ENCODE measurements around the gene PTOV1.

Gene PTOV1

GRCh38 chr19:49877020-49877878 lies 26.3 kb downstream of the PTOV1 start, which contains the start of the genes AKT1S1 and TBC1D17:
Gene AKT1S1 (minus strand): TSS chr19:49877355. CDS start chr19:49873295, 4,060 bp downstream.
Gene TBC1D17 (plus strand): TSS chr19:49877702. CDS start chr19:49877724, 22 bp downstream.
- DNase-seq, result peak; percentile 95

- DNase-seq, result peak; percentile 99
Measured at GRCh38 chr19:49877879-49878743, 27.2 kb downstream of the PTOV1 start.

DNA sequence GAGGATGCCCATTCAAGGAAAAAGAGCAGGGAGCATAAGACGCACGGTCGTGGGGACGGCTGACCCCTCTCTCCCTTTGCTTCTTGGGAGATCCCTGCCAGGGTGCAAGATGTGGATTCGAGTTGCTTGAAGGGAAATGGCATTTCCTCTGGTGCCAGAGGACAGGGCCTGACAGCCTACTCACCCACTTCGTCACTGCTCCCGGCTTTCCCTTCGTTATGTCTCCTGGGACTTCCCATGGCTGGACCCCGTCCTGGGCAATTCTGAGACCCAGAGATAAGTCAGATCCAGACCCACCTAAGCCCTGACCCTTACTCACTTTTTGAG lies 27.7 kb downstream of the PTOV1 start:
- no peak for DNase-seq

DNA sequence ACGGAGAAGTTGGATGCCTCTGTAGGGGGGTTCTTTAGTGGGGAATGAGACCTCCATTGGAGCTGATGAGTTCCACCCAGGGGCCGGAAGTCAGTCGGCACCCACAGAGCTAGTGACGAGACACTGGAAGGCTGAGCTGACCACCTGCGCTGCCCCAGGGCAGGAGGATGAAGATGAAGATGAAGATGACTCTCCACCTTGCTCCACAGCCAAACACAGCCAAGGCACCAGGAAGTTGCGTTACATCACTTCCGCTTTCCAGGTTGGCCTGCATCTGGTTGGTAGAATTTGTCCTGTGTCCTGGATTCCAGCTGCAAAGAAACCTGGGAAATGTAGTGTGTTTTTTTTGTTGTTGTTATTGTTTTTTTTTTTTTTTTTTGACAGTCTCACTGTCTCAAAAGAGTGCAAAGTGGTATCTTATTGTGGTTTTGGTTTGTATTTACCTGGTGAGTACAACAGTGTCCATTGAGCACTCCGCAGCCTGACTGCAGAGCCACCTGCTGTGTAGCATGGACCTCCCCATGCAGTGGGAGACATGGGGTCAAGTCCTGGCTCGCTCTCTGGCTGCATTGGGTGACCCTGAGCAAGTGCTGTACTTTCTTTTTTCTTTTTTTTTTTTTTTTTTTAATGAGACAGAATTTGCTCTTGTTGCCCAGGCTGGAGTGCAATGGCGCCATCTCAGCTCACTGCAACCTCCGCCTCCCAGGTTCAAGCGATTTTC lies 28.4 kb downstream of the PTOV1 start:
- DNase-seq, result no peak

DNA sequence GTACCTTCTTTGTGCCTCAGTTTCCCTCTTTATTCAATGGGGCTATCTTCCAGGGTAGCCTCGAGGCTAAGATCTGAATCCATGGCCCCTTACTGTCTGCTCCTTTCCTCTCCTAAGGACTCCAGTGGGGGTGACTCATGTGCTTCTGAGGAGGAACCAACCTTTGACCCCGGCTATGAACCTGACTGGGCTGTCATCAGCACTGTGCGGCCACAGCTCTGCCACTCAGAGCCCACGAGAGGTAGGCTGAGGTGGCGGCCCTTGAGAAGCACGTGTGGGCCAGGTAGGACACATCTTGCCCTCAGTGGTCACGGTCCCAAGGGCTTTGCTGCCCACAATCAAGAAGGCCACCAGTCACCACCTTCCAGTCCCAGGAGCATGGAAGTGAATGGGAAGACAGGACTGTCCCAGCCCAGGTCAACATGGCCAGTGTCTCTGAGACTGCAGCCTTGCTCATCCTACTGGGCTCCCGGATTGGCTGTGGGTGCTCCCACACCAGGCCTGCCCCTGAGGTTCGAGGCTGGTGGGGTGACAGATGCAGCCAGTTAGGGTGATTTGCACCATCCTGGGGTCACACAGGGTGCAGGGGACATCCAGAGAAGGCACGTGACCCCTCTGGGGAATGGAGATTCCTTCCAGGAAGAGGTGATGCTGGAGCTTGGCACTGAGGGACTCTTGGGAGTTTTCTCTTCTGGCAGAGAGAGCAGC lies 29.4 kb downstream of the PTOV1 start:
- no peak for DNase-seq

GRCh38 chr19:49881186-49881585 lies 30.2 kb downstream of the PTOV1 start:
- no peak for DNase-seq

DNA sequence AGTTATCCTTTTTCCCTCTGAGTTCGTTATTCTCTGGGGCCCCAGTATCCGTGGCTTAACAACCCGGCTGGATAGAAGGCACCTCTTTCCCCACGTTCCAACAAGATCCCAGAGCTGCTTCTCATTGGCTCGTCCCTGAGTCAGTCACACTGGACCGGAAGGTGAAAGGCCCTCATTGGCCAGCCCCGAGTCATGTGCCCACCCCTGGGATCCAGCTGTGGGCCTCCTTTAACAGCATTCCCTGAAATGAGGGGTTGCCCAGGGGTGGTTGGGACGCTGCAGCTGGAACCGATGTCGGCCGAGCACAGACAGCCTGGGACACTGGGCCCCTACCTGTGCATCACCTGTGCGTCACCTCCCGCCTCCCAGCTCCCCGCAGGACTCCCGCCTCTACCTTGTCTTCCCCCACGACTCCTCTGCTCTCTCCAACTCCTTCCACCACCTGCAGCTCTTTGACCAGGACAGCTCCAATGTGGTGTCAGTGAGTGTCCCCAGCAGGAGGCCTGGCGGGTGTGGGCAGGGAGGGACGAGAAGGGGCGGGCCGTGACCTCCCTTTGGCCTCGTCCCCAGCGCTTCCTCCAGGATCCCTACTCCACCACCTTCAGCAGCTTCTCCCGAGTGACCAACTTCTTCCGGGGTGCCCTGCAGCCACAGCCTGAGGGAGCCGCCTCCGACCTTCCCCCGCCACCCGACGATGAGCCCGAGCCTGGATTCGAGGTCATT lies 30.9 kb downstream of the PTOV1 start:
- DNase-seq, result no peak

DNA sequence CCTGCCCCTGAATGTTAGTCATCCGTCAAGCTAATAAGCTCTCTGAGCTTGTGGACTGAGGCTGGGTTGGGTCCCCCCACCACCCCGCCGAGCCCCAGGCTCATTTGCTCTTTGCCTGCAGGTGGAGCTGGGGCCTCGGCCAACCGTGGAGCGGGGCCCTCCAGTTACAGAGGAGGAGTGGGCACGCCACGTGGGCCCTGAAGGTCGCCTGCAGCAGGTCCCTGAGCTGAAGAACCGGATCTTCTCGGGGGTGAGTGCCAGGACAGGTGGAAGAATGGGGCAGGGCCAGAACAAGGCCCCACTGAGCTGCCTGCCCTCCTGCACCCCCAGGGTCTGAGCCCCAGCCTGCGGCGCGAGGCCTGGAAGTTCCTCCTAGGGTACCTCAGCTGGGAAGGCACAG lies 31.7 kb downstream of the PTOV1 start:
- DNase-seq, result no peak

- no peak for DNase-seq
Measured at GRCh38 chr19:49883094-49883493, 32.1 kb downstream of the PTOV1 start.

DNA sequence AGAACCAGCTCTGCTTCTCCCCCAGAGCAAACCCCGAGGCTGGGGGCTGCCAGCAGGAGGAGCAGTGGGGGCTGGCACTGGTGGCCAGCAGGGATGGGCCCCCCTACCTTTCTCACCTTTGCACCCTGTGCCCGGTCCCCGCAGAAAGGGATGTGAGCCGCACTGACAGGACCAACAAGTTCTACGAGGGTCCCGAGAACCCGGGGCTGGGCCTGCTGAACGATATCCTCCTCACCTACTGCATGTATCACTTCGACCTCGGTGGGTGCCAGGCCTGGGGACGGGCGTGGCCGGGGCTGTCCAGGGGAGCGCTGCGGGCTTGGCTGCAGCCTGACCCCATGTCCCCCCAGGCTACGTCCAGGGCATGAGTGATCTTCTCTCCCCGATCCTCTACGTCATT lies 33.1 kb downstream of the PTOV1 start:
- no peak for DNase-seq

GRCh38 chr19:49884760-49885159 lies 33.8 kb downstream of the PTOV1 start:
- DNase-seq, result no peak

- DNase-seq, result no peak
Measured at GRCh38 chr19:49887037-49887664, 36.2 kb downstream of the PTOV1 start.

DNA sequence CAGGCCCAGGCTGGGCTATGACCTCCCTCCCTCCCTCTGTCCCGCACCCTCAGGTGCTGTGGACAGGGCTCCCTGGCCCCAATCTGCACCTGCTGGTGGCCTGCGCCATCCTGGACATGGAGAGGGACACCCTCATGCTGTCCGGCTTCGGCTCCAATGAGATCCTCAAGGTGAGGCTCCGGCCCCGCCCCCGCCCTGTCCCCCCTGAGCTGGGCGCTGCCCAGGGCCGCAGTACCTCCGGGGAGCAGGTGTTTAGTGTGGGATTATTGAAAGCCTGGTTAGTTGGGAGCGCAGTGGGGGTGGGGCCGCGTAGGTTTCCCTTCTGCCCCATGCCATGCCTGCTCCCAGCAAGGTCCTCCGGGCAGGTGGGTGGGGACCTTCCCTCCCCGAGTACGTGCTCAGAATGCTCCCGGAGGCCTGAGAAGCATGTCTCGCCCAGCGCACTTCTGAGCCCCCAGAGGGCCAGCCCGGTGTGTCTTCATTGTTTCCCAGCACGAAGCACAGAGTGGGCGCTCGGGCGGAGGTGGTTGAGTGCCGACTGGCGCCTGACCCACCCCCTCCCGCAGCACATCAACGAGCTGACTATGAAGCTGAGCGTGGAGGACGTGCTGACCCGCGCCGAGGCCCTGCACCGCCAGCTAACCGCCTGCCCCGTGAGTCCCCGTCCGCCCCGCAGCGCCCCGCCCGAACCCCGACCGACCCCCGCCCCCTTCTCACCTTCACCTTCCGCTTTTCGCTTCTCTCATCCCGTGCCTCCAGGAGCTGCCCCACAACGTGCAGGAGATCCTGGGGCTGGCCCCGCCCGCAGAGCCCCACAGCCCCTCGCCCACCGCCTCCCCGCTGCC lies 36.9 kb downstream of the PTOV1 start:
- DNase-seq, result no peak

- no peak for DNase-seq
Measured at GRCh38 chr19:49888510-49888824, 37.5 kb downstream of the PTOV1 start.

DNA sequence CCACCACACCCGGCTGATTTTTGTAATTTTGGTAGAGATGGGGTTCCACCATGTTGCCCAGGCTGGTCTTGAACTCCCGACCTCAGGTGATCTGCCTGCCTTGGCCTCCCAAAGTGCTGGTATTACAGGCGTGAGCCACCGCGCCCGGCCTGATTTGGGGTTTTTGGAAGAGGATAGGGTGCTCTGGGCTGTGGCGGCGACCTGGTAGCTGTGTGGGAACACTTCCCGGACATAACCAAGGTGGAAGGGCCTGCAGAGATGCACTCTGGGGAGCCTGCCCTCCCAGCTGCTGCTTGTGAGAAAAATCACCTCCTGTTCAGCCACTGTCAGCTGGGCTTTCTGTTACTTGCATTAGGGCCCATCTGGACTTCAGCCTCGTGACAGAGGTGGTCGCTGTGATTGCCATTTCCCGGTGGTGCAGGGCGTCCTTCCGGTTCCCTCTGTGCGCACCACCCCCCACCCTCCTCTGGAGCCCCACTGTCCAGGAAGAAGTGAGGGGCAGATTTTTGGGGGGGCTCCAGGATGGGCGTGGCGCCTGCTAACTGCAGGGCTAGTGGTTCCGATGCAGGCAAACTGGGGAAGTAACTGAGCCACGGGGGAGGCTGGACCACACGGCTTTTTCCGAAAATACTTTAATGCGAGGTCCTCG lies 38.2 kb downstream of the PTOV1 start:
- no peak for DNase-seq

DNA sequence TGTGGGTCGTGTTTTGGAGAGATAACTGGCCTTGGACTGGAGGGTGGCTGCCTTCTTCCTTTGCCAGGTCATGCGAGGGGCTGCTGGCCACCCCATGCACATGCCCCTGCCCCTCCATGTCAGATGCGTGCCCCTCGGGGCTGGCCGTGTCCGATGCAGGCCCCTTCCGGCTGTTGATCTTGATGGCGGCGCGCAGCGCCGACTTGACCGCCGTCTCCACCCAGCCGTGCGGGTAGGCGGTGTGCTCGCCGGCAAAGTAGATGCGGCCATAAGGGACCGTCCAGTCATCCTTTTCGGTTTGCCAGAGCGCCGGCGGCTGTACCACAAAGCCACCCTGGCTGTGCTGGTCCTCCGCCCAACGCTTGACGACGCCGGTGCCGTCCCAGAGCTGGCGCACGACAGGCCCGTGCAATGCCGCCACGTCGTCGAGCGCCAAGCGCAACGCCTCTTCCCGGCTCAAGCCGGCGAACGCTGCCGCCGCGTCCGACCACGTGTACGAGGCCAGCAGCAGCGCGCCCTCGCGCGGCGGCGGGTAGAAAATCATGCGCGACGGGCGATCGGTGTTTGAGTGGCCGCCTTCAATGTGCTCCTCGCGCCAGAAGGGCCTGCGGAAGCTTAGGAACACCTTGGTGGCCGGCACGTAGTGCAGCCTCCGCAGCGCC lies 38.9 kb downstream of the PTOV1 start:
- DNase-seq, result peak; percentile 72

- DNase-seq, result peak; percentile 74
Measured at GRCh38 chr19:49890349-49891311, 39.7 kb downstream of the PTOV1 start.

GRCh38 chr19:49891393-49891792 lies 40.4 kb downstream of the PTOV1 start:
- no peak for DNase-seq

Measured in stimulated activated CD4-positive, alpha-beta T cell treated with anti-CD3 and anti-CD28 coated beads, Interleukin-12 subunit alpha, Interleukin-12 subunit beta, amount 100 ng/mL, for 4 hours (primary cell).